ENCODE data around the gene SCMH1. TPM values are rescaled to one million over a fixed set of nuclear protein-coding genes. Genes with fewer than 3 reads are reported as not detected.

Gene SCMH1
- total and polyA plus RNA-seq, 9 donors, result 32.8 to 80.2 (median 49.8) TPM

DNA sequence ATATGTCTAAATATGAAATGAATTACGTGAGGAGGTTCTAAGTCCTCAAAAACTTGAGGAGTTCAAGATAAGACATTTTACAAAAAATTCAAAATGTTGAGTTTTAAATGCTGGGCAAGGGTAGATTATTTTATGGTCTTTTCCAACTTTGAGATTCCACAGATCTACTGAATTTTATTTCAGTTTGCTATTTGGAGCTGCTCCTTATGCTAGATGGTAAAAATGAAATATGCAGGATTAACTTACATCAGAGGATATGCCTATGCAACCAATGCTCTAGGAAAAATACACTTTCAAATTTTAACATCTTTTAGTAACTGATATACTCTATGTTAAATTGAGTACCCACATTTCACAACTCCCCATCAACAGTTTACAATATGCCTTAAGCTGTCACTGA is 83.1 kb downstream of the SCMH1 start:
- intact Hi-C loops (cut with DNase I), result no loop called here

DNA sequence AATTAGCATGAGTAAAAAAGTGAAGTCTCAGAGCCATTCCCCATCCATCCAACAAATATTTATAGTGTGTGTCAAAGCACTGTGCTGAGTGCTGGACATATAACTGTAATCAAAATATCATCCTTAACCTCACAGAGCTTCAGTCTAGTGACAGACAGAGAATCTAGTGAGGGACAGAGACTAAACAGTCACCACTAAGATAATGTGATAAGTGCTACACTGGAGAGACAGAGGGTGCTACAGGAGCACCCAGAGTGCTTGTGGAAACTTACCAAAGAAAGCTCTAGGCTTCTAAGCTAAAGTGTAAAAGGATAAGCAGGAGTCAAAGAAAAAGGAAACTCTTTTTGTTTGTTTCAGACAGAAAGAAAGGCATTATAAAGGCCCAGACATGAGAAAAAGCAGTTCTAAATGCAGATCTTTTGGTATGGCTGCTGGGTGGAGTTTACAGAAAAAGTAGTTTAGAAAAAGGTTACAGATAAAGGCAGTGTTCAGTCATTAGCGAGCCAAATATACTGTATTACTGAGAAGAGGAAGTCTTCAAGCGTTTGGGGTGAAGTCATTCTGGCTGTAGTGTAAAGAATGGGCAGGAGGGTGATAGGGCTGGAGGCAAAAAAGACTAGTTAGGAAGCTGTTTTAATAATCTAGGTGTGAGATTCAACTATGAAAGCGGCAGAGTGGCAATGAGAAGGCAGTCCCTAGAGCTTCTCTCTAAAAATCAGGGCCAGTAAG is 83.8 kb downstream of the SCMH1 start:
- Histone ChIP-seq H3K4me1 (ENCODE audit: insufficient read depth) (no peaks in the 10 kb centered on the region), H3K27me3 (no peaks in the 10 kb centered on the region), H3K36me3 (no peaks in the 10 kb centered on the region), H3K4me3 (no peak overlapping the region), H3K9me3 (no peaks in the 10 kb centered on the region), H3K27ac (no peak overlapping the region)
- TF ChIP-seq, protein P1, sequence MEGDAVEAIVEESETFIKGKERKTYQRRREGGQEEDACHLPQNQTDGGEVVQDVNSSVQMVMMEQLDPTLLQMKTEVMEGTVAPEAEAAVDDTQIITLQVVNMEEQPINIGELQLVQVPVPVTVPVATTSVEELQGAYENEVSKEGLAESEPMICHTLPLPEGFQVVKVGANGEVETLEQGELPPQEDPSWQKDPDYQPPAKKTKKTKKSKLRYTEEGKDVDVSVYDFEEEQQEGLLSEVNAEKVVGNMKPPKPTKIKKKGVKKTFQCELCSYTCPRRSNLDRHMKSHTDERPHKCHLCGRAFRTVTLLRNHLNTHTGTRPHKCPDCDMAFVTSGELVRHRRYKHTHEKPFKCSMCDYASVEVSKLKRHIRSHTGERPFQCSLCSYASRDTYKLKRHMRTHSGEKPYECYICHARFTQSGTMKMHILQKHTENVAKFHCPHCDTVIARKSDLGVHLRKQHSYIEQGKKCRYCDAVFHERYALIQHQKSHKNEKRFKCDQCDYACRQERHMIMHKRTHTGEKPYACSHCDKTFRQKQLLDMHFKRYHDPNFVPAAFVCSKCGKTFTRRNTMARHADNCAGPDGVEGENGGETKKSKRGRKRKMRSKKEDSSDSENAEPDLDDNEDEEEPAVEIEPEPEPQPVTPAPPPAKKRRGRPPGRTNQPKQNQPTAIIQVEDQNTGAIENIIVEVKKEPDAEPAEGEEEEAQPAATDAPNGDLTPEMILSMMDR (IDR thresholded peaks at IDR 0.05), result no peak
- no peak for TF ChIP-seq EP300 (IDR thresholded peaks at IDR 0.05)
- TF ChIP-seq POLR2A (IDR thresholded peaks at IDR 0.05), result no peak
- intact Hi-C loops (cut with DNase I), result no loop called here
- no peak for DNase-seq
- 85 to 92% (median 87%) methylated on average over 3 of the region's 3 CpGs for WGBS, 3 donors

More for the DNA sequence above, 83.1 kb downstream of the SCMH1 start:
- no peak for DNase-seq
- WGBS, 3 donors, result 90 to 99% (median 94%) methylated on average over 1 of the region's 1 CpG
- no peaks in the 10 kb centered on the region for H3K9me3 ChIP-seq
- H3K36me3 ChIP-seq, result no peaks in the 10 kb centered on the region
- no peaks in the 10 kb centered on the region for H3K27me3 ChIP-seq
- no peak overlapping the region for H3K27ac ChIP-seq
- H3K4me3 ChIP-seq, result no peak overlapping the region
- TF ChIP-seq POLR2A (IDR thresholded peaks at IDR 0.05) (no peak), EP300 (IDR thresholded peaks at IDR 0.05) (no peak)
- TF ChIP-seq, protein P1 (IDR thresholded peaks at IDR 0.05), result no peak
- H3K4me1 ChIP-seq (ENCODE audit: insufficient read depth), result no peaks in the 10 kb centered on the region

DNA sequence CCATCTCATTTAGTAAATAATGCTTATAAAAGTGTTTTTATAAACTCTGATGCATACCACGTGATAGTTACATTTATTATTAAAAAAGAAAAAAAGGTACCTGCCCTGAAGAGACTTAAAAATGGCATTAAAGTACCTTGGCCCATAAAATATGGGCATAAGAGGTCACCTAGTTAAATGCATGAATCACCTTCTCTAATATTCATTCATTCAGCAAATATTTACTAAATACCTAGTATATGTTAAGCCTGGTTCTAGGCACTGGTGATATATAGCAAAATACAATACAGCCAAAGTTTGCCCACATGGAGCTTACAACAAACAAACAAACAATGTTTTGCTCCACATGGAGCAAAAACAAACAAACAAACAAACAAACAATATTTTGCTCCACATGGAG is 87.0 kb downstream of the SCMH1 start:
- Histone ChIP-seq H3K36me3 (no peaks in the 10 kb centered on the region), H3K9me3 (no peaks in the 10 kb centered on the region), H3K4me3 (no peak overlapping the region), H3K4me1 (ENCODE audit: insufficient read depth) (no peaks in the 10 kb centered on the region), H3K27ac (no peak overlapping the region), H3K27me3 (no peaks in the 10 kb centered on the region)
- WGBS, 3 donors, result 88 to 97% (median 94%) methylated on average over 1 of the region's 1 CpG
- DNase-seq, result no peak
- intact Hi-C loops (cut with DNase I), result no loop called here
- no peak for TF ChIP-seq POLR2A (IDR thresholded peaks at IDR 0.05)

DNA sequence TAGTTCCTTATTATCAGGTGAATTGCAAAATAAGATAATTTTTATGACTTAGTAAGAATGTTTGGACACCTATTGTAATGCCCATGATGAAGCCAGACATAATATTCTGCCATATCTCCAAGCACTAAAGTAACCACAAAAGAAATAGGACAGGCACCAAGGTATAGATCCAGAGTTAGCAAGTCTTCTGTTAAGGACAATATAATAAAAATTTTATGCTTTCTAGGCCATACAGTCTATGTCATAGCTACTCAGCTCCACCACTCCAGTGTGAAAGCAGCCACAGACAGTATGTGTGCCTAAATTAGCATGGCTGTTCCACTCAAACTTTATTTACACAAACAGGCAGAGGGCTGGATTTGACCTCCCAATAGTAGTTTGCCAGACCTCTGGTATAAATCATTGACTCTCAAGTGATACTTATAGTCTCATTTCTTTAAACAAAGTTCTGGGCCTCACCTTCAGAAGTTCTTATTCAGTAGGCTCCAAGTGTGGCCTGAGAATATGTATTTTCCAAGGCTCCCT is 88.3 kb downstream of the SCMH1 start:
- Histone ChIP-seq H3K4me3 (no peak overlapping the region), H3K4me1 (ENCODE audit: insufficient read depth) (no peaks in the 10 kb centered on the region), H3K27ac (no peak overlapping the region), H3K9me3 (no peaks in the 10 kb centered on the region), H3K27me3 (no peaks in the 10 kb centered on the region), H3K36me3 (no peaks in the 10 kb centered on the region)
- DNase-seq, result no peak
- no peak for TF ChIP-seq EP300 (IDR thresholded peaks at IDR 0.05)
- TF ChIP-seq, protein P1 (IDR thresholded peaks at IDR 0.05), result no peak
- no peak for TF ChIP-seq POLR2A (IDR thresholded peaks at IDR 0.05)
- intact Hi-C loops (cut with DNase I), result no loop called here

DNA sequence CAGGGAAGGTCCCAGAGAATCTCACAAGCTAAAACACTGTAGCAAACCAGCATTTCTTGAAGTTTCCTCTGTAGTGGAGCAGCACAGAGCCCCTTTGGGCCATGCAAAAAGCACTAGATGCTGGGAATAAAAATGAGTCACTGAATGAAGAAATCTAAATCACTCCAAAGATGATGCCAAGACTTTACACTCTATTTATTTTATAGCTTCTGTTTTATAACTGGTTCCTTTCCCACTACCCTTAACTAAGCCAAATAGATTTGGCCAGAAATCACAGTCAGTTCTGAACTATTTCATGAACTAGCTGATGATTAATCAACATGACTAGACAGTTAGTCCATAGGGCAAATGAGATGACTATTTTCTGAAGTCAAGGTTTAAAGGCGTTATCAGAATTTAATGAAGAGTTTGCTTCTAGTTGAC is 89.5 kb downstream of the SCMH1 start:
- 60 to 69% (median 65%) methylated on average over 1 of the region's 1 CpG for WGBS, 3 donors
- Histone ChIP-seq H3K27me3 (no peaks in the 10 kb centered on the region), H3K9me3 (no peaks in the 10 kb centered on the region), H3K36me3 (no peaks in the 10 kb centered on the region), H3K4me3 (no peak overlapping the region), H3K4me1 (ENCODE audit: insufficient read depth) (no peaks in the 10 kb centered on the region), H3K27ac (no peak overlapping the region)
- no peak for TF ChIP-seq POLR2A (IDR thresholded peaks at IDR 0.05)
- TF ChIP-seq, protein P1 (IDR thresholded peaks at IDR 0.05), result no peak
- TF ChIP-seq EP300 (IDR thresholded peaks at IDR 0.05), result no peak
- DNase-seq, result no peak
- intact Hi-C loops (cut with DNase I), result no loop called here
